COR-L47 (cell line): Measurements from ENCODE around the gene BICC1.

Experiments
- DNase-seq: peaks from one replicate; lab custom pipeline; 2025; lab: John Stamatoyannopoulos, UW

Gene BICC1

DNA sequence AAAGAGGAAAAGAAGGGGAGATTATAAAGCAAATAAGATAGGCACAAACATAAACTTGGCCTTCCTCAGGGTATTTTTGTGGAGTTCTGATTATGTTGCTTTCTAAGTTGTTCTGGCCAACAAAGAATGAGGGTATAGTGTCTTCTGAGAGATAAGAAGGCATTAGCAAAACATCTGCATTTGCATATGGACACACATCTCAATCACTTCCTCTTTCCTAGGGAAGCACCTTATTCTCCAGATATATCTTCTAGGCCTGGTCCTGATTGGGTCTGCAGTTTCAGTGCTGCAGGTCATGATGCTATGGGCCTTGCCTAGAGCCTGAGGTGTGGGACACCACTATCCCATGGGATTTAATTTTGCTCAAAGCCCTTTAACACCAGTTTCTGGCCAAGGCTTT lies 355.0 kb downstream of the BICC1 start:
- DNase-seq, result no peak

GRCh38 chr10:58868736-58869435 lies 356.2 kb downstream of the BICC1 start:
- DNase-seq, result no peak

GRCh38 chr10:58870070-58870469 lies 357.4 kb downstream of the BICC1 start:
- no peak for DNase-seq

GRCh38 chr10:58873161-58873560 lies 360.5 kb downstream of the BICC1 start:
- no peak for DNase-seq
